WTC11 (cell line): ENCODE measurements around the gene FBLN2. TPM values are rescaled to one million over a fixed set of nuclear protein-coding genes. Genes with fewer than 3 reads are reported as not detected.

Source experiments
- ATAC-seq: fragments of 200-7000 bp; cut with Tn5 transposase; 2 replicates; pipeline ENCODE4 v1.10.0; 2021; ENCODE audit warnings: mild to moderate bottlenecking, moderate library complexity
- CTCF ChIA-PET: fragments of 300-600 bp; sonication (Branson Sonifier 250); formaldehyde crosslinking; loops from one replicate; lab custom pipeline; 2021; ENCODE audit warnings: antibody characterized with exemption; lab: Charles Lee
- POLR2A ChIA-PET: fragments of 350-600 bp; sonication (Branson Sonifier 250); formaldehyde crosslinking; loops from one replicate; lab custom pipeline; 2021; ENCODE audit warnings: antibody characterized with exemption; lab: Charles Lee
- DNase-seq: peaks from one replicate; pipeline ENCODE4 v3.0.0; 2021; ENCODE audit warnings: low spot score
- H3K27ac Mint-ChIP-seq: 2 replicates; pipeline ENCODE4 v1.8.0; 2021; ENCODE audit warnings: mixed read lengths
- H3K27me3 Mint-ChIP-seq: 2 replicates; pipeline ENCODE4 v1.8.0; 2021; ENCODE audit warnings: low read depth, mild to moderate bottlenecking, moderate library complexity, mixed read lengths
- H3K36me3 Mint-ChIP-seq: 2 replicates; pipeline ENCODE4 v1.8.0; 2021; ENCODE audit warnings: mixed read lengths
- H3K4me1 Mint-ChIP-seq: 2 replicates; pipeline ENCODE4 v1.8.0; 2022; ENCODE audit warnings: mixed read lengths
- H3K4me3 Mint-ChIP-seq: 2 replicates; pipeline ENCODE4 v1.8.0; 2021; ENCODE audit warnings: mild to moderate bottlenecking, moderate library complexity, mixed read lengths
- H3K9me3 Mint-ChIP-seq: 2 replicates; pipeline ENCODE4 v1.8.0; 2021; ENCODE audit warnings: mixed read lengths
- CREB1 ChIP-seq: sonication (generic); formaldehyde crosslinking; IDR thresholded peaks from 2 replicates; pipeline ENCODE4 v1.8.0; 2023; ENCODE audit warnings: mild to moderate bottlenecking, missing genetic modification reagents
- FOXJ3 ChIP-seq: sonication (generic); formaldehyde crosslinking; IDR thresholded peaks from 2 replicates; pipeline ENCODE4 v1.9.0; 2021; ENCODE audit warnings: missing genetic modification reagents, mild to moderate bottlenecking, borderline replicate concordance
- GABPB1 ChIP-seq: sonication (generic); formaldehyde crosslinking; IDR thresholded peaks from 2 replicates; pipeline ENCODE4 v1.8.1; 2023; ENCODE audit warnings: mild to moderate bottlenecking, missing genetic modification reagents
- GRHL2 ChIP-seq: fragments of 250-450 bp; sonication (Bioruptor Pico); IDR thresholded peaks from 2 replicates; pipeline ENCODE4 v1.8.0; 2022; ENCODE audit warnings: mild to moderate bottlenecking, moderate library complexity; ENCODE audit not compliant: insufficient replicate concordance, severe bottlenecking
- GTF2I ChIP-seq: fragments of 250-450 bp; sonication (Bioruptor Pico); conservative IDR thresholded peaks from 2 replicates; pipeline ENCODE4 v1.4.0; 2021; ENCODE audit warnings: mild to moderate bottlenecking
- JUN ChIP-seq: sonication (generic); formaldehyde crosslinking; IDR thresholded peaks from 2 replicates; pipeline ENCODE4 v1.8.0; 2023; ENCODE audit warnings: mild to moderate bottlenecking, missing genetic modification reagents
- MXD4 ChIP-seq: fragments of 250-450 bp; sonication (Bioruptor Pico); IDR thresholded peaks from 2 replicates; pipeline ENCODE4 v1.8.0; 2021; ENCODE audit warnings: mild to moderate bottlenecking, moderate library complexity, borderline replicate concordance
- NR1H2 ChIP-seq: sonication (generic); formaldehyde crosslinking; IDR thresholded peaks from 2 replicates; pipeline ENCODE4 v1.9.0; 2021; ENCODE audit warnings: mild to moderate bottlenecking, moderate library complexity, missing genetic modification reagents
- RORB ChIP-seq: fragments of 250-450 bp; sonication (Bioruptor Pico); IDR thresholded peaks from 2 replicates; pipeline ENCODE4 v1.9.0; 2021; ENCODE audit warnings: mild to moderate bottlenecking
- ZNF138 ChIP-seq: sonication (generic); formaldehyde crosslinking; conservative IDR thresholded peaks from 2 replicates; pipeline ENCODE4 v1.8.1; 2022; ENCODE audit warnings: mild to moderate bottlenecking, moderate library complexity, missing genetic modification reagents
- ZNF396 ChIP-seq: fragments of 250-450 bp; sonication (Bioruptor Pico); IDR thresholded peaks from 2 replicates; pipeline ENCODE4 v1.8.0; 2021; ENCODE audit warnings: mild to moderate bottlenecking, moderate library complexity, borderline replicate concordance
- total RNA-seq: library from RNA; stranded (reverse); gene quantifications from 3 replicates; pipeline ENCODE4 v1.2.3, GENCODE V29; 2021
- TF ChIP-seq, protein P1 (sequence below): sonication (generic); formaldehyde crosslinking; IDR thresholded peaks from 2 replicates; pipeline ENCODE4 v1.8.0; 2022; ENCODE audit warnings: mild to moderate bottlenecking, missing genetic modification reagents
- TF ChIP-seq, protein P2 (sequence below): sonication (generic); formaldehyde crosslinking; IDR thresholded peaks from 2 replicates; pipeline ENCODE4 v1.8.0; 2022; ENCODE audit warnings: mild to moderate bottlenecking, missing genetic modification reagents
- TF ChIP-seq, protein P3 (sequence below): sonication (generic); formaldehyde crosslinking; IDR thresholded peaks from 2 replicates; pipeline ENCODE4 v1.8.1; 2022; ENCODE audit warnings: mild to moderate bottlenecking, moderate library complexity, missing genetic modification reagents
- TF ChIP-seq, protein P4 (sequence below): sonication (generic); formaldehyde crosslinking; IDR thresholded peaks from 2 replicates; pipeline ENCODE4 v1.8.1; 2023; ENCODE audit warnings: mild to moderate bottlenecking, missing genetic modification reagents, moderate library complexity
- TF ChIP-seq, protein P5 (sequence below): fragments of 250-450 bp; sonication (Bioruptor Pico); IDR thresholded peaks from 2 replicates; pipeline ENCODE4 v2.1.2; 2022; ENCODE audit warnings: mild to moderate bottlenecking, moderate library complexity
- TF ChIP-seq, protein P6 (sequence below): fragments of 250-450 bp; sonication (Bioruptor Pico); IDR thresholded peaks from 2 replicates; pipeline ENCODE4 v1.8.0; 2021; ENCODE audit warnings: mild to moderate bottlenecking
- TF ChIP-seq, protein P7 (sequence below): sonication (generic); formaldehyde crosslinking; conservative IDR thresholded peaks from 2 replicates; pipeline ENCODE4 v1.8.1; 2023; ENCODE audit warnings: mild to moderate bottlenecking, low read depth, missing genetic modification reagents, moderate library complexity

FBLN2 gene
- total RNA-seq, 1 experiment from 2014 or later = 20.7 TPM

DNA sequence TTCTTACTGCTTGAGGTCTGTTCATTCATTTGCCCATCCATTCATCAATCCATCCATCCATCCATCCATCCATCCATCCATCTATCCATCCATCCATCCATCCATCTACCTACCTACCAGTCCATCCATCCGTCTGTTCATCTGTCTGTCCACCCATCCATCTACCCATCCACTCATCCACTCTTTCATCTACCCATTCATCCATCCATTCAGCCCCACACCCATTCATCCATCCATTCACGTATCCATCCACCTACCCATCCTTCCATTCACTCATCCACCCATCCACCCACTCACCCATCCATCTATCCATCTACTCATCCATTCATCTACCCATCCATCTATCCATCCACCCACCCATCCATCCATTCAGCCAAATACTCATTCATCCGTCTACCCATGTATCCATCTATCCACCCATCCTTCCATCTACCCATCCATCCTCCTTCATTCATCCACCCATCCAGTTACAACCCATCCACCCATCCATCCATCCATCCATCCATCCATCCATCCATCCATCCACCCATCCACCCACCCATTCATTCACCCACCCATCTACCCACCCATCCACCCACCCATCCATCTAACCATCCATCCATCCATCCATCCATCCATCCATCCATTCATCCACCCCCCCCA, 68.3 kb downstream of the FBLN2 start:
- TF ChIP-seq ZNF396 = no peak
- TF ChIP-seq, protein P1, sequence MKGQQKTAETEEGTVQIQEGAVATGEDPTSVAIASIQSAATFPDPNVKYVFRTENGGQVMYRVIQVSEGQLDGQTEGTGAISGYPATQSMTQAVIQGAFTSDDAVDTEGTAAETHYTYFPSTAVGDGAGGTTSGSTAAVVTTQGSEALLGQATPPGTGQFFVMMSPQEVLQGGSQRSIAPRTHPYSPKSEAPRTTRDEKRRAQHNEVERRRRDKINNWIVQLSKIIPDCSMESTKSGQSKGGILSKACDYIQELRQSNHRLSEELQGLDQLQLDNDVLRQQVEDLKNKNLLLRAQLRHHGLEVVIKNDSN (CRISPR knock-in tag) = no peak
- no peak for TF ChIP-seq GTF2I (CRISPR knock-in tag)
- TF ChIP-seq, protein P2, sequence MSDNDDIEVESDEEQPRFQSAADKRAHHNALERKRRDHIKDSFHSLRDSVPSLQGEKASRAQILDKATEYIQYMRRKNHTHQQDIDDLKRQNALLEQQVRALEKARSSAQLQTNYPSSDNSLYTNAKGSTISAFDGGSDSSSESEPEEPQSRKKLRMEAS (CRISPR knock-in tag) = no peak
- TF ChIP-seq, protein P3, sequence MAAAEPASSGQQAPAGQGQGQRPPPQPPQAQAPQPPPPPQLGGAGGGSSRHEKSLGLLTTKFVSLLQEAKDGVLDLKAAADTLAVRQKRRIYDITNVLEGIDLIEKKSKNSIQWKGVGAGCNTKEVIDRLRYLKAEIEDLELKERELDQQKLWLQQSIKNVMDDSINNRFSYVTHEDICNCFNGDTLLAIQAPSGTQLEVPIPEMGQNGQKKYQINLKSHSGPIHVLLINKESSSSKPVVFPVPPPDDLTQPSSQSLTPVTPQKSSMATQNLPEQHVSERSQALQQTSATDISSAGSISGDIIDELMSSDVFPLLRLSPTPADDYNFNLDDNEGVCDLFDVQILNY (CRISPR knock-in tag) = no peak
- TF ChIP-seq, protein P4, sequence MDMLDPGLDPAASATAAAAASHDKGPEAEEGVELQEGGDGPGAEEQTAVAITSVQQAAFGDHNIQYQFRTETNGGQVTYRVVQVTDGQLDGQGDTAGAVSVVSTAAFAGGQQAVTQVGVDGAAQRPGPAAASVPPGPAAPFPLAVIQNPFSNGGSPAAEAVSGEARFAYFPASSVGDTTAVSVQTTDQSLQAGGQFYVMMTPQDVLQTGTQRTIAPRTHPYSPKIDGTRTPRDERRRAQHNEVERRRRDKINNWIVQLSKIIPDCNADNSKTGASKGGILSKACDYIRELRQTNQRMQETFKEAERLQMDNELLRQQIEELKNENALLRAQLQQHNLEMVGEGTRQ = no peak
- TF ChIP-seq, protein P5, sequence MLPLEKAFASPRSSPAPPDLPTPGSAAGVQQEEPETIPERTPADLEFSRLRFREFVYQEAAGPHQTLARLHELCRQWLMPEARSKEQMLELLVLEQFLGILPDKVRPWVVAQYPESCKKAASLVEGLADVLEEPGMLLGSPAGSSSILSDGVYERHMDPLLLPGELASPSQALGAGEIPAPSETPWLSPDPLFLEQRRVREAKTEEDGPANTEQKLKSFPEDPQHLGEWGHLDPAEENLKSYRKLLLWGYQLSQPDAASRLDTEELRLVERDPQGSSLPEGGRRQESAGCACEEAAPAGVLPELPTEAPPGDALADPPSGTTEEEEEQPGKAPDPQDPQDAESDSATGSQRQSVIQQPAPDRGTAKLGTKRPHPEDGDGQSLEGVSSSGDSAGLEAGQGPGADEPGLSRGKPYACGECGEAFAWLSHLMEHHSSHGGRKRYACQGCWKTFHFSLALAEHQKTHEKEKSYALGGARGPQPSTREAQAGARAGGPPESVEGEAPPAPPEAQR (CRISPR knock-in tag) = no peak
- TF ChIP-seq RORB = no peak
- TF ChIP-seq, protein P6, sequence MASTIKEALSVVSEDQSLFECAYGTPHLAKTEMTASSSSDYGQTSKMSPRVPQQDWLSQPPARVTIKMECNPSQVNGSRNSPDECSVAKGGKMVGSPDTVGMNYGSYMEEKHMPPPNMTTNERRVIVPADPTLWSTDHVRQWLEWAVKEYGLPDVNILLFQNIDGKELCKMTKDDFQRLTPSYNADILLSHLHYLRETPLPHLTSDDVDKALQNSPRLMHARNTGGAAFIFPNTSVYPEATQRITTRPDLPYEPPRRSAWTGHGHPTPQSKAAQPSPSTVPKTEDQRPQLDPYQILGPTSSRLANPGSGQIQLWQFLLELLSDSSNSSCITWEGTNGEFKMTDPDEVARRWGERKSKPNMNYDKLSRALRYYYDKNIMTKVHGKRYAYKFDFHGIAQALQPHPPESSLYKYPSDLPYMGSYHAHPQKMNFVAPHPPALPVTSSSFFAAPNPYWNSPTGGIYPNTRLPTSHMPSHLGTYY (CRISPR knock-in tag) = no peak
- no peak for TF ChIP-seq NR1H2 (CRISPR knock-in tag)
- no peak for TF ChIP-seq MXD4 (CRISPR knock-in tag)
- no peak for TF ChIP-seq GABPB1 (CRISPR knock-in tag)
- TF ChIP-seq, protein P7, sequence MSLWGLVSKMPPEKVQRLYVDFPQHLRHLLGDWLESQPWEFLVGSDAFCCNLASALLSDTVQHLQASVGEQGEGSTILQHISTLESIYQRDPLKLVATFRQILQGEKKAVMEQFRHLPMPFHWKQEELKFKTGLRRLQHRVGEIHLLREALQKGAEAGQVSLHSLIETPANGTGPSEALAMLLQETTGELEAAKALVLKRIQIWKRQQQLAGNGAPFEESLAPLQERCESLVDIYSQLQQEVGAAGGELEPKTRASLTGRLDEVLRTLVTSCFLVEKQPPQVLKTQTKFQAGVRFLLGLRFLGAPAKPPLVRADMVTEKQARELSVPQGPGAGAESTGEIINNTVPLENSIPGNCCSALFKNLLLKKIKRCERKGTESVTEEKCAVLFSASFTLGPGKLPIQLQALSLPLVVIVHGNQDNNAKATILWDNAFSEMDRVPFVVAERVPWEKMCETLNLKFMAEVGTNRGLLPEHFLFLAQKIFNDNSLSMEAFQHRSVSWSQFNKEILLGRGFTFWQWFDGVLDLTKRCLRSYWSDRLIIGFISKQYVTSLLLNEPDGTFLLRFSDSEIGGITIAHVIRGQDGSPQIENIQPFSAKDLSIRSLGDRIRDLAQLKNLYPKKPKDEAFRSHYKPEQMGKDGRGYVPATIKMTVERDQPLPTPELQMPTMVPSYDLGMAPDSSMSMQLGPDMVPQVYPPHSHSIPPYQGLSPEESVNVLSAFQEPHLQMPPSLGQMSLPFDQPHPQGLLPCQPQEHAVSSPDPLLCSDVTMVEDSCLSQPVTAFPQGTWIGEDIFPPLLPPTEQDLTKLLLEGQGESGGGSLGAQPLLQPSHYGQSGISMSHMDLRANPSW (CRISPR knock-in tag) = no peak
- no peak for TF ChIP-seq FOXJ3 (CRISPR knock-in tag)
- no peak for TF ChIP-seq CREB1 (CRISPR knock-in tag)
- TF ChIP-seq GRHL2 (CRISPR knock-in tag) = no peak
- TF ChIP-seq JUN (CRISPR knock-in tag) = no peak
- TF ChIP-seq ZNF138 (CRISPR knock-in tag) = no peak
- H3K4me3 Mint-ChIP-seq = no peak overlapping the region
- POLR2A ChIA-PET = no interaction called here
- no peaks in the 10 kb centered on the region; the same call in 1 of the 2 replicates for H3K4me1 Mint-ChIP-seq
- peaks cover 20% of the 10 kb centered on the region for H3K9me3 Mint-ChIP-seq
- CTCF ChIA-PET = interaction anchor here (1.2 kb wide), 1 partner anchor 121 kb away, joined by 4 read pairs; no protein-coding TSS in a partner anchor
- H3K27ac Mint-ChIP-seq = no peak overlapping the region
- H3K36me3 Mint-ChIP-seq = peaks cover 2% of the 10 kb centered on the region; the same call in 1 of the 2 replicates
- no peak for DNase-seq
- no peaks in the 10 kb centered on the region for H3K27me3 Mint-ChIP-seq
- ATAC-seq = no peak
